NCI-H510A treated with DMSO at 0.1 percent for 48 hours (cell line): ENCODE measurements around the gene PRTN3.
"Not testable (repeated sequence)": the region's sequence is repeated elsewhere in the genome, so short reads cannot be mapped to it uniquely, and the experiment has no call there.

ENCODE experiments used
- DNase-seq: peaks from one replicate; lab custom pipeline; 2025; lab: John Stamatoyannopoulos, UW

The PRTN3 gene

DNA sequence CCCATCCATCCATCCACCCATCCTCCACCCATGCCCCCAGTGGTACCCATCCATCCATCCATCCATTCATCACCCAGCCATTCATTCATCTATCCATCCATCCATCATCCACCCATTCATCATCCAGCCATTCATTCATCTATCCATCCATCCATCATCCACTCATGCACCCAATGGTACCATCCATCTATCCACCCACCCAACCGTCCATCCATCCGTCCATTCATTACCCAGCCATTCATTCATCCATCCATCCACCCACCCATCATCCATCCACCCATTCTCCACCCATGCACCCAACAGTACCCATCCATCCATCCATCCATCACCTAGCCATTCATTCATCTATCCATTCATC, 24.3 kb upstream of the PRTN3 start:
- DNase-seq = no peak

DNA sequence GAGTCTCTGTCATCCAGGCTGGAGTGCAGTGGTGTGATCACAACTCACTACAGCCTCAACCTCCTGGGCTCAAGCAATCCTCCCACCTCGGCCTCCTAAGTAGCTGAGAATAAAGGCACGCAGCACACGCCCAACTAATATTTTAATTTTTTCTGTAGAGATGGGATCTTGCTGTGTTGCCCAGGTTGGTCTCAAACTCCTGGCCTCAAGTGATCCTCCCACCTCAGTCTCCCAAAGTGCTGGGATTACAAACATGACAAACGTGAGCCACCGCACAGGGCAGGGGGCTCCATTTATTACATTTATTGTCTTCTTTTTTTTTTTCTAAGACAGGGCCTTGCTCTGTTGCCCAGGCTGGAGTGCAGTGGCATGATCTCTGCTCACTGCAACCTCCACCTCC, 20.6 kb upstream of the PRTN3 start:
- not testable (repeated sequence) for DNase-seq

DNA sequence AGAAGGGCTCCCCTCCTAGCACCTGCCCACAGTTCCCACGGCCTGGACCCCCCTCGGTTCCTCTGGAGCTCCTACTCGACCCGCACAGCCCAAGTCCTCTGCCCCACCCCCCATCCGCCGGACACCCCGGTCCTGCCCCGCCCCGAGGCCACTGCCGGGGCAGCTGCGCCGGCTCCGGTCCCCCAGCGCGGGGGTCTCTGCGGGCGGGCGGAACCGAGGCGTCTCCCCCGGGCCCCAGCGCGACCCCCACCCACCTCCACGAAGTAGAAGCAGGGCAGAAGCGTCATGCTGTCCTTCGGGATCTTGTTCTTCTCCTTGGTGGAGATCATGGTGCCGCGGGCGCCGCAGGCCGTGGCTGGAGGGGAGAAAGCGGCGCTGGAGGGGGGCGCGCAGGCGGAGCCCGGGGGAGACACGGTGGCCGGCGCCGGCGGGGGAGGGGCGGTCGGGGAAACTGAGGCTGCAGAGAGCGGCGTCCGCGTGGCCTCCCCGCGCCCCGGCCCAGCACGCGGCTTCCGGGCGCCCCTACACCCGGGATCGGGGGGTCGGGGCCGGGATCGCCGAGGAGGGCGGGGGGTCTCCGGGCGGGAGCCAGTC, 19.5 kb upstream of the PRTN3 start:
- DNase-seq = no peak

DNA sequence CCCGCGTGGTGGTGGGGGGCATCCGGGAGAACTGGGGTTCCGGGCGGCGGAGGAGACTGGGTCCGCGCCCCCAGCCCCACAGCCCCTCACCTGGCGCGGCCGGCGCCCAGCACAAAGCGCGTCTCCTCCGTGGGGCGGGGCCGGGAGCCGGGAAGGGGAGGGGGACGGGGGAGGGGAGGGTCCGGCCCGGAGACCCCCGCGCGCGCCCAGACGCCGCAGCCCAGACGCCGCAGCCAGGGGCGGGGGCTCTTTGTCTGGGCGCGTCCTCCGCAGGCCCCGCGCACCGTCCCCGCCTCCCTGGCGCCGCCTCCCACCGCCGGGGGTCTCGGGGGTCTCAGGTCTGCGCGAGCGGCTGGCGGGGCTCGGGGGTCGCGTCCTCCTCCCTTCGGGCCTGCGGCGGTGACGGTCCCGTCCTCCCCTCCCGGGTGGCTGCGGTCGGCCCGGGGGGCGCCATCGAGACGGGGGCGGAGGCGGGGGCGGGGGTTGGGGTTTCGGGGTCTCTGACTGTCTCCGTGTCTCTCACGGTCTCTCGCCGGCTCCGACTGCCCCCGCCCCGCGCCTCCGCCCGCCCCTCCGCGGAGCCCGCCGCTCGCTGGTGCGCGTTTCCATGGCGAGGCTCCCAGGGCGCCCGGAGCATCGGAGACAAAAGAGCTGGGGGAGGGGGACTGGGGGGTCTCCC, 18.8 kb upstream of the PRTN3 start, which contains the start of gene PLPPR3:
PLPPR3 (minus strand) TSS at position 131 of the 679 bp plus-strand sequence. CDS start 396 bp downstream, outside the sequence.
- no peak for DNase-seq

DNA sequence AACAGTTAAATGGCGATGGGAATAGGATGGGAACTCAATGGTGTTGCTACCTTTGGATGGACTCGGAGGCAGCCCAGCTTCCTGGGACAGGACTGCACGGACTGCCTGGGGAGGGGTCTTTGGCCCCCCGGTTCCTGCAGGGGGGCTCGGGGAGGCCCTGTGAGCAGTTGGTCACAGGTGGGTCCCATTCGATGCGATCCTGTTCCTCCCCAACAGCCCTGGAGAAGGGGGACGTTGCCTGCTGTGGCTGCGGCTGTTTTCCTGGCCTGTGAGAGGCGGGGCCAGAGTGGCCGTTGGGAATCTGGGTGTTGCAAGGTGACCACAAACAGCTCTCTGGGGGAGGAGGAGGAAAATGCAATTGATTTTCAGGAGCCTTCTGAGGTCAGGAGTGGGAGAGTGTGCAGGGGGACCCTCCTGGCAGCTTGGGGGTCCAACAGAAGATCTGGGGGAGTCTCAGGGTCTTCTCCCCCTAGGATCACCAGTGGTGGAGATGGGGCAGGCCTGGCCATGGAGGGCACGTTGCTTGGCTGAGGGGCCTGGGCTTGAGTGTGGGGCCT, 17.2 kb upstream of the PRTN3 start:
- DNase-seq = no peak

DNA sequence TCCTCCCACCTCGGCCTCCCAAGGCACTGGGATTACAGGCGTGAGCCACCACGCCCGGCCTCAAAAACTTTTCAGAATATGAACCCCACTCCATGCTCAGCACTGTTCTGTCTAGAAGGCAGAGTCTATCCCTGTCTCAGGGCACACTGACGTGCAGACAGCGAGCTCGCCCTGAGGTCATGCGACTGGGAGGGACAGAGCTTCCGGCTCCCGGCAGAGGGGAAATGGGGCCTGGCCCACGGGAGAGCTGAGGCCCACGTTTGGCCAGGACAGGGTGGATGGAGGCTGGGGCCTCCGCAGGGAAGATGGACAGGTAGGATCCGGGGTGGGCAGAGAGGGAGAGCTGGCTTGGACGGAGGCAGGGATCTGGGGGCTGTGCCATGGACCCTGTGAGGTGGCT, 15.9 kb upstream of the PRTN3 start:
- no peak for DNase-seq

DNA sequence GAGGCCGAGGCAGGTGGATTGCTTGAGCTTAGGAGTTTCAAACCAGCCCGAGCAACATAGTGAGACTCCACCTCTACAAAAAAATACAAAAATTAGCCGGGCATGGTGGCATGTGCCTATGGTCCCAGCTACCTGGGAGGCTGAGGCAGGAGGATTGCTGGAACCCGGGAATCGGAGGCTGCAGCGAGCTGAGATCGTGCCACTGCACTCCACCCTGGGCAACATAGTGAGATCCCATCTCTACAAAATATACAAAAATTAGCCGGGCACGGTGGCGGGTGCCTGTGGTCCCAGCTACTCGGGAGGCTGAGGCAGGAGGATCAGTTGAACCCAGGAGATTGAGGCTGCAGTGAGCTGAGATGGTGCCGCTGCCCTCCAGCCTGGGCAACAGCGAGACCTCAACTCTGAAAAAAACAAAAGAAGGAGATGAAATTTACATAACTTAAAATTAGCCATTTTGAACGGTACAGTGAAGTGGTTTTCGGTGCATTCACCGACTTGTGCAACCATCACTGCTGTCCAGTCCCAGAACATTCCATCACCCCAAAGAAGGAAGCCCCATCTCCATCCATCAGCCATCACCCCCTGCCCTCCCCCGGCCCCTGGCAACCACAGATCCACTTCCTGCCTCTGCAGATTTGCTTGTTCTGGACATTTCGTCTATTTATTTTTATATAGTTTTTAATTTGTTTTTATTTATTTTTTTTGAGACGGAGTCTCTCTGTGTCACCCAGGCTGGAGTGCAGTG, 14.7 kb upstream of the PRTN3 start:
- no peak for DNase-seq

DNA sequence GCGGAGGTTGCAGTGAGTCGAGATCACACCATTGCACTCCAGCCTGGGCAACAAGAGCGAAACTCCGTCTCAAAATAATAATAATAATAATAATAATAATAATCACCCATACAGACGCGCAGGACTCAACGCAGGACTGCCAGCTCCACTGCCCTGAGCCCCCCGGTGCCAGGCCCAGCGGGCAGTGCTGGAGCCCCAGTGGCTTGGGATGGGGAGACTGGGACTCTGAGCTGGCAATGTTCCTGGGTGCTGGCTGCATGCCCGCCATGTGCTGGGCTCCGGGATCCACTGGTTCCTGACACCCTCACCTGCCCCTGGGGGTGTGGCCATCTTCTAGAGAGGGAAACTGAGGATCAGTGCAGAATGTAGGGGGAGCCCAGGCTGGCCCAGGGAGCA, 13.5 kb upstream of the PRTN3 start:
- no peak for DNase-seq

DNA sequence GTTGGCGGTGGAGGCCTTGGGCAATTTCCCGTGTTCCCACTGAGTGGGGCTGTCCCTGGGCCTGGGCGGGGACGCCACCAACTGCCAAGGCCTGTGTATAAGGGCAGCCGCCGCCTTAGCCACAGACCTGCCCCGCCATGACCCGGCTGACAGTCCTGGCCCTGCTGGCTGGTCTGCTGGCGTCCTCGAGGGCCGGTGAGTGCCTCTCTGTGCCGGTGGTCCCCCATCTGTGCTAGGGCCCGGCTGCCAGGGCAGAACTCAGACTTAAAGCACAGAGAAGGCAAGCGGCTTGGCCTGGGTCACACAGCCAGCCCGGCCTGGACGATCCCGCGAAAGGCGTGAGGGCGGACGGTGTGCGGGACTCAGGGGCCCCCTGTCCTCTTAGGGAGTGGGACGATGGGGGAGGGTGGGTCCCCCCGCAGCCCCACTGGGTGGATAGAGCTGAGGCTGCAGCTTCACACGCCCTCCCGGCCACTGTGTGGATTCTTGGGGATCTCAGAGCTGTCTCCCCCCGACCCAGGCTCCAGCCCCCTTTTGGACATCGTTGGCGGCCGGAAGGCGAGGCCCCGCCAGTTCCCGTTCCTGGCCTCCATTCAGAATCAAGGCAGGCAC, 13.0 kb upstream of the PRTN3 start, which contains the start of gene AZU1:
AZU1 (plus strand) TSS at position 128 of the 612 bp plus-strand sequence; CDS start at position 138, 10 bp downstream.
- no peak for DNase-seq

DNA sequence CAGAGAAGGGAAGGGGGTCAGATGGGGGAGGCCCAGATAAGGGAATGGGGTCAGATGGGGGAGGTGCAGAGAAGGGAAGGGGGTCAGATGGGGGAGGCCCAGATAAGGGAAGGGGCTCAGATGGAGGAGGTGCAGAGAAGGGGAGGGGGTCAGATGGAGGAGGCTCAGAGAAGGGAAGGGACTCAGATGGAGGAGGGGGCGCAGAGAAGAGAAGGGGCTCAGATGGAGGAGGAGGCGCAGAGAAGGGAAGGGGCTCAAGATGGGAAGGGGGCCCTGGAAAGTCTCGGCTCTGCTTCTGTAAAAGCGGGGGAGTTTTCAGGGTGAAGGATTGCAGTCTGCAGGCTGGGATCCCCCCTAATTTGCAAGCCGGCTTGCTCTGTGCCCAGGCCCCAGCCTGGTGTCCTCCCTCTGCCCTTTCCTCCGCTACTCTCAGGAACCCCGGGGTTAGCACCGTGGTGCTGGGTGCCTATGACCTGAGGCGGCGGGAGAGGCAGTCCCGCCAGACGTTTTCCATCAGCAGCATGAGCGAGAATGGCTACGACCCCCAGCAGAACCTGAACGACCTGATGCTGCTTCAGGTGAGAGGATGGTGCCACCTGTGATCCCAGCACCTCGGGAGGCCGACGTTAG, 11.6 kb upstream of the PRTN3 start:
- DNase-seq = no peak

DNA sequence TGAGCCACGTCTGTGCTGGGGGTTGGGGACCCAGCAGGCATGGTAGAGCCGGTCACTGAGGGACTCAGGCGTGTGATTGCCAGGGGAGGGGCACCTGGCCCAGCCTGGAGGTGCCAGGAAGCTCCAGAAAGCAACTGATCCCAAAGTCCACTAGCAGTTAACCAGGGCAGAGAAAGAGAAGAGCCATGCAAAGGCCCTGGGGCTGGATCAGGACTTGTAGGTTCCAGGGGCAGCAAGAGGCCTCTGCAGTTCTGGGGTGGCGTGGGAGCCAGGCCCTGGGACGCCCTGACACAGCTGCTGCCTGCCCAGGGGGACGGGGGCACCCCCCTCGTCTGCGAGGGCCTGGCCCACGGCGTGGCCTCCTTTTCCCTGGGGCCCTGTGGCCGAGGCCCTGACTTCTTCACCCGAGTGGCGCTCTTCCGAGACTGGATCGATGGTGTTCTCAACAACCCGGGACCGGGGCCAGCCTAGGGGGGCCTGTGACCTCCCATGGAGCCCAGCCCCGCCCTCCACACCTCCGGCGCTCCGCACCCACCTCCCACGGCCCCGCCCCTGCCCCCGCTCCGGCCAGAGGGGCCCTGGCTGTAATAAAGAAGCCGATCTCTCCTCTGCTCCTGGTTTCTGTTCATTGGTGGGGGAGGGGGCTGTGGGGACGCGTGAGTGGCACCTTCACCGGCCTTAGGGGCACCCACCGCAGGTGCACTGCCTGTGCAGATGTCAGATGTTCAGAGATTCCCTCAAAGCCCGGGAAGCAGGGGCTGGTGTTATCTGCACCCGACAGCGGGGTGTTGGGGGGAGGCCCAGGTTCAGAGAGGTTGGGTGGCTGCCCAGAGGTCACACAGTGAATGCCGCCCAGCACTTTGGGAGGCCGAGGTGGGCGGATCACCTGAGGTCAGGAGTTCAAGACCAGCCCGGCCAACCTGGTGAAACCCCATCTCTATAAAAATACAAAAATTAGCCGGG, 9.1 kb upstream of the PRTN3 start:
- no peak for DNase-seq

DNA sequence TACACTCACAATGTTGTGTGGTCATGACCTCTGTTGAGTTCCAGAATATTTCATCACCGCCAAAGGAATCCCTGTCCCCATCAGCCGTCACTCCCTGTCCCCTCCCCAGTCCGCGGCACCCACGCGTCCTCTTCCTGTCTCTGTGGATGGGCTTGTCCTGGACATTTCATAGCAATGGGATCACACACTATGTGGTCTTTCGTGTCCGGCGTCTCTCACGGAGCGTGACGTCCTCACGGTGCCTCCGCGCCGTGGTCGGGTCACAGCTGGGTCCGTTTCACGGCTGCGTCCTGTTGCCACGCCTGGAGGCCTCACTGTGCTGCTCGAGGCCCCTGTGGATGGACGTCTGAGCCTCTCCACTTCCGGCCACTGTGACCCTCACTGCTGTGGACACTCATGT, 6.6 kb upstream of the PRTN3 start:
- no peak for DNase-seq

DNA sequence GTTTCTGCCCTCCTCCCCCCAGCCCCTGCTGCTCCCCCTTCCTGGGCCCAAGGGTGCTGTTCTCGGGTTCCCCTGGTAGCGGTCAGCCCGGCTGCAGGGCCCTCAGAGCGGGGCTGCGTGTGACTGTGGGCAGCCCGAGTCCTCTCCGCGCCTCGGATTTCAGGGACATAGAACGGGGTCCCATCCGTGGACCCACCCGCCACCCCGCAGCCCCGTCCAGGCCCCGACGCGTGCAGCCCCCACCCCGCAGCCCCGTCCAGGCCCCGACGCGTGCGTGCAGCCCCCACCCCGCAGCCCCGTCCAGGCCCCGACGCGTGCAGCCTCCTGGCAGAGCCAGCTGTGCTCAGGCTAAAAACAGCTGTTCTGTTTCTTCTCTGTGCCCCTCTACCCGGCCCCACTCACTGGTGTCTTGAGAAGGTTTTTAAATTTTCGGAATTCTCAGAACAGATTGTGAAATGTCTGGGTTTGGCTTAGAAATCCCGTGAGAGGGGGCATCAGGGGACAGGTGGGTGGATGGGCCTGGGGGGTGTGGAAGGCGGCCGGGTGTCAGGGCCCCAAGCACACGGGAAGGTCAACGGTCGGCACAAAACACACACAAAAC, 5.5 kb upstream of the PRTN3 start:
- DNase-seq = no peak

DNA sequence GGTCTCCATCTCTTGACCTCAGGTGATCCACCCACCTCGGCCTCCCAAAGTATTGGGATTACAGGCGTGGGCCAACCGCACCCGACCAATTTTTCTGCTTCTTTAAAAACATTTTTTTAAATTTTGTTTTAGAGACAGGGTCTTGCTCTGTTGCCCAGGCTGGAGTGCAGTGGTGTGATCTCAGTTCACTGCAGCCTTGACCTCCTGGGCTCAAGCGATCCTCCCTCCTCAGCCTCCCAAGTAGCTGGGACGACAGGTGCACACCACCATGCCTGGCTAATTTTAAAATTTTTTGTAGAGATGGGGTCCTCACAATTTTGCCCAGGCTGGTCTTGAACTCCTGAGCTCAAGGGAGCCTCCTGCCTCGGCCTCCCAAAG, 2.0 kb downstream of the PRTN3 start:
- DNase-seq = not testable (repeated sequence)

DNA sequence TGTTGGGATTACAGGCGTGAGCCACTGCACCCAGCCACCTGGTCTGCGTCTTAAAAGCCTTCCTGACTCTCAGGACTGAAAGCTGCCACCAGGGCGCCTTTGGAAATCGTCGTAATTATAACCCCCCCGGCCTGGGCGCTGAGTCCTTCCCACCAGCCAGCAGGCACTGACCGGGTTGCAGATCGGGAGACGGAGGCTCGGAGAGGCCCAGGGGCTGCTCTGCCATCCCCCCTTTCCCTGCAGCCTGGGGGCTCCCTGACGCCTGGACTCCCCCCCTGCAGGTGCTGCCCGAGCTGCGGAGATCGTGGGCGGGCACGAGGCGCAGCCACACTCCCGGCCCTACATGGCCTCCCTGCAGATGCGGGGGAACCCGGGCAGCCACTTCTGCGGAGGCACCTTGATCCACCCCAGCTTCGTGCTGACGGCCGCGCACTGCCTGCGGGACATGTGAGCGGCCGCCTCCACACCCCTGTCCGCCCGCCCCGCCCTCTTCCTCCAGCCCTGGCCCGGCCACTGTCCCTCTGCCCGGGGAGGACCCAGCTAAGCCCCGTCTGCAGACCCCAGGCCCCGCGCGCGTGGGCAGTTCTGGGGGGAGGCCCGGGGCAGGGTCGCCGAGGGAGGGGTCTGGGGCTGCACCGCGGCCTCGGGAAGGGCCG, 2.5 kb downstream of the PRTN3 start:
- DNase-seq = no peak

DNA sequence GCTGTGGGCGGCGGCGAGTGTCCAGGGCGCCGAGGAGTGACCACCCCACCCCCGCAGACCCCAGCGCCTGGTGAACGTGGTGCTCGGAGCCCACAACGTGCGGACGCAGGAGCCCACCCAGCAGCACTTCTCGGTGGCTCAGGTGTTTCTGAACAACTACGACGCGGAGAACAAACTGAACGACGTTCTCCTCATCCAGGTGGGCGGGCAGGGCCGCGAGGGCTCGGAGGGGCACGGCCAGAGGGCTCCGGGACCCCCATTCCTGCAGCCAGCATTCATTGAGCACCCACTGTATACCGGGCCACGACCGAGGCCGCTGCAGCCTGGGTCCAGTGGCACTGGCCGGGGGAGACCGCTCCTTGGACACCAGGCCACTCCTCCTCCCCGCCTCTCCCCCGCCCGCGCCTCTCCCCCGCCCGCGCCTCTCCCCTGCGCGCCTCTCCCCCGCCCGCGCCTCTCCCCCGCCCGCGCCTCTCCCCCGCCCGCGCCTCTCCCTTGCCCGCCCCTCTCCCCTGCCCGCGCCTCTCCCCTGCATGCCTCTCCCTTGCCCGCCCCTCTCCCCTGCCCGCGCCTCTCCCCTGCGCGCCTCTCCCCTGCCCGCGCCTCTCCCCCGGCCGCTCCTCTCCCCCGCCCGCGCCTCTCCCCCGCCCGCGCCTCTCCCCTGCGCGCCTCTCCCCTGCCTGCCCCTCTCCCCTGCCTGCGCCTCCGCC, 3.2 kb downstream of the PRTN3 start:
- DNase-seq = no peak

DNA sequence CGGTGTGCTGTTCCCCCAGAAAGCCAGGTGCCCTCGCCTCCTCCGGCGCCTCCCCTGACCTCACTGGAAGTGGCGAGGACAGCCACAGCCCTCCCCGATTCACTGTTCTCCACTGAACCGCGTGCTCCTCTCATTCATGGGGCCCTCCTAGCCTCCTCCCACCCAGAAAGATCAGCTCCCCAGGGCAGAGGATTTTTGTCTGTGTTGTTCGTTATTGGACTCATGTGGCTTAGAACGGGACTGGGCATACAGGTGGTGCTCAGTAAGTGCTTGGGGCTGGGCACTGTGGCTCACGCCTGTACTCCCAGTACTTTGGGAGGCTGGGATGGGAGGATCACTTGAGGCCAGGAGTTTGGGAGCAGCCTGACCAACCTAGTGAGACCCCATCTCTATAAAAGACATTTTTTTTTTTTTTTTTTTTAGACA, 3.8 kb downstream of the PRTN3 start:
- DNase-seq = no peak

DNA sequence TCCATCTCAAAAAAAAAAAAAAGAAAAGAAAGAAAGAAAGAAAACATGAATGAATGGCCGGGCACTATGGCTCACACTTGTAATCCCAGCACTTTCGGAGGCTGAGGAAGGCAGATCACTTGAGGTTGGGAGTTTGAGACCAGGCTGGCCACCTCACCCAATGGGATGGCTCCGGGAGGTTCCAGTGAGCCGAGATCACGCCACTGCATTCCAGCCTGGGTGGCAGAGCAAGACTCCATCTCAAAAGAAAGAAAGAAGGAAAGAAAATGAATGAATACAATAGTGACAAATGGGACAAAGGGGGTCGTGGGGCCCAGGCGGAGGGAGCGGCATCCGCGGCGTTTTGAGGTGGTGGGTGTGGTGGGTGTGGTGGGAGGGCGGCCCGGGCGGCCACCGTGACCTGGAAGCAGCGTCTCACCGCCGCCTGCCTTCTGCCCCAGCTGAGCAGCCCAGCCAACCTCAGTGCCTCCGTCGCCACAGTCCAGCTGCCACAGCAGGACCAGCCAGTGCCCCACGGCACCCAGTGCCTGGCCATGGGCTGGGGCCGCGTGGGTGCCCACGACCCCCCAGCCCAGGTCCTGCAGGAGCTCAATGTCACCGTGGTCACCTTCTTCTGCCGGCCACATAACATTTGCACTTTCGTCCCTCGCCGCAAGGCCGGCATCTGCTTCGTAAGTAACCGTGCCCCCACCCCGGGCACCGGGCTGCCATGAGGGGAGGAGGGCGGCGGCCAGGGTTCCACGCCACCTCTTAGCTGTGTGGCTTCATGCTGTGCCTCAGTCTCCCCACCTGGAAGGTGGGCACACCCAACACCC, 5.1 kb downstream of the PRTN3 start:
- no peak for DNase-seq
